ENCODE data around the gene RFX2.

RFX2 gene

GRCh38 chr19:6110360-6110977 lies at the start of gene RFX2:
TSS of gene RFX2 (minus strand) at chr19:6110500. CDS start at chr19:6047496, 63,004 bp downstream.
- in situ Hi-C loops (cut with MboI; ENCODE audit: low sequenced_read_pairs), result loop anchor here (10.0 kb wide), 1 partner anchor 56 kb away; no protein-coding TSS in a partner anchor

- in situ Hi-C loops (cut with MboI; ENCODE audit: low sequenced_read_pairs), result loop anchor here (25.0 kb wide), 1 partner anchor 131 kb away; the partner anchor contains the start of gene MLLT1
Observed at GRCh38 chr19:6156033-6156432, 45.7 kb upstream of the RFX2 start.

- in situ Hi-C loops (cut with MboI; ENCODE audit: low sequenced_read_pairs), result loop anchor here (25.0 kb wide), 1 partner anchor 137 kb away; the partner anchor contains the start of gene MLLT1
Observed at GRCh38 chr19:6150289-6150688, 40.0 kb upstream of the RFX2 start.

GRCh38 chr19:6141217-6141616 lies 30.9 kb upstream of the RFX2 start:
- in situ Hi-C loops (cut with MboI; ENCODE audit: low sequenced_read_pairs), result no loop called here

- in situ Hi-C loops (cut with MboI; ENCODE audit: low sequenced_read_pairs), result no loop called here
Observed at GRCh38 chr19:6138511-6138910, 28.2 kb upstream of the RFX2 start.

- in situ Hi-C loops (cut with MboI; ENCODE audit: low sequenced_read_pairs), result no loop called here
Observed at GRCh38 chr19:6138066-6138465, 27.8 kb upstream of the RFX2 start.

- in situ Hi-C loops (cut with MboI; ENCODE audit: low sequenced_read_pairs), result no loop called here
Observed at GRCh38 chr19:6133231-6133630, 22.9 kb upstream of the RFX2 start.

- in situ Hi-C loops (cut with MboI; ENCODE audit: low sequenced_read_pairs), result no loop called here
Observed at GRCh38 chr19:6132482-6132881, 22.2 kb upstream of the RFX2 start.

- in situ Hi-C loops (cut with MboI; ENCODE audit: low sequenced_read_pairs), result no loop called here
Observed at GRCh38 chr19:6127716-6128335, 17.5 kb upstream of the RFX2 start.

GRCh38 chr19:6126335-6126974 lies 16.2 kb upstream of the RFX2 start:
- in situ Hi-C loops (cut with MboI; ENCODE audit: low sequenced_read_pairs), result no loop called here

GRCh38 chr19:6125571-6125989 lies 15.3 kb upstream of the RFX2 start:
- in situ Hi-C loops (cut with MboI; ENCODE audit: low sequenced_read_pairs), result no loop called here

GRCh38 chr19:6119031-6119430 lies 8.7 kb upstream of the RFX2 start:
- in situ Hi-C loops (cut with MboI; ENCODE audit: low sequenced_read_pairs), result loop anchor here (10.0 kb wide), 1 partner anchor 64 kb away; no protein-coding TSS in a partner anchor

- in situ Hi-C loops (cut with MboI; ENCODE audit: low sequenced_read_pairs), result loop anchor here (10.0 kb wide), 1 partner anchor 63 kb away; no protein-coding TSS in a partner anchor
Observed at GRCh38 chr19:6118043-6118442, 7.7 kb upstream of the RFX2 start.

GRCh38 chr19:6117534-6117933 lies 7.2 kb upstream of the RFX2 start:
- in situ Hi-C loops (cut with MboI; ENCODE audit: low sequenced_read_pairs), result loop anchor here (10.0 kb wide), 1 partner anchor 63 kb away; no protein-coding TSS in a partner anchor

- in situ Hi-C loops (cut with MboI; ENCODE audit: low sequenced_read_pairs), result loop anchor here (10.0 kb wide), 1 partner anchor 62 kb away; no protein-coding TSS in a partner anchor
Observed at GRCh38 chr19:6116749-6117430, 6.6 kb upstream of the RFX2 start.

GRCh38 chr19:6115992-6116391 lies 5.7 kb upstream of the RFX2 start:
- in situ Hi-C loops (cut with MboI; ENCODE audit: low sequenced_read_pairs), result loop anchor here (10.0 kb wide), 1 partner anchor 61 kb away; no protein-coding TSS in a partner anchor

- in situ Hi-C loops (cut with MboI; ENCODE audit: low sequenced_read_pairs), result loop anchor here (10.0 kb wide), 1 partner anchor 59 kb away; no protein-coding TSS in a partner anchor
Observed at GRCh38 chr19:6113616-6114188, 3.4 kb upstream of the RFX2 start.

GRCh38 chr19:6109947-6110346 lies 353 bp downstream of the RFX2 start:
- in situ Hi-C loops (cut with MboI; ENCODE audit: low sequenced_read_pairs), result loop anchor here (10.0 kb wide), 1 partner anchor 55 kb away; no protein-coding TSS in a partner anchor

GRCh38 chr19:6108721-6109633 lies 1.3 kb downstream of the RFX2 start:
- in situ Hi-C loops (cut with MboI; ENCODE audit: low sequenced_read_pairs), result no loop called here

Measured in HL-60/S4 treated with phorbol 12-myristate 13-acetate at 8.2 ng/mL for 4 days and 3 days (cell line).